Embryonic facial prominence (tissue), 1 donor: ENCODE results near the gene DIAPH2.
"Not testable (repeated sequence)": the region's sequence is repeated elsewhere in the genome, so short reads cannot be mapped to it uniquely, and the experiment has no call there.

Experiments
- DNase-seq: peaks from one replicate; pipeline ENCODE4 v3.0.0-alpha.2; 2016; ENCODE audit errors: extremely low spot score

DIAPH2 gene

DNA sequence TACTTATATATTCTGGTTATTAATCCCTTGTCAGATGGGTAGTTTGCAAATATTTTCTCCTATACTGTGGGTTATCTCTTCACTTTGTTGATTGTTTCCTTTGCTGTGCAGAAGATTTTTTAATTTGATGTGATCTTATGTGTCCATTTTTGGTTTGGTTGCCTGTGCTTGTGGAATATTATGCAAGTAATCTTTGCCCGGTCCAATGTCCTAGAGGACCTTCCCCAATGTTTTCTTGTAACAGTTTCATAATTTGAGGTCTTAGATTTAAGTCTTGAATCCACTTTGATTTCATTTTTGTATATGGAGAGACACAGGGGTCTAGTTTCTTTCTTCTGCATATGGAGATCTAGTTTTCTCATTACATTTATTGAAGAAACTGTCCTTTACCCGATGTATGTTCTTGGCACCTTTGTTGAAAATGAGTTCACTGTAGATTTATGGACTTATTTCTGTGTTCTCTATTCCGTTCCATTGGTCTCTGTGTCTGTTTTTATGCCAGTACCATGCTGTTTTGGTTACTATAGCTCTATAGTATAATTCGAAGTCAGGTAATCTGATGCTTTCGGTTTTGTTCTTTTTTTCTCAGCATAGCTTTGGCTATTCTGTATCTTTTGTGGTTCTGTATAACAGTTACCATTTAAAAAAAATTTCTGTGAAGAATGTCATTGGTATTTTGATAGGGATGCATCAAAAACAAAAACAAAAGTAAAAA is 34.7 kb downstream of the DIAPH2 start:
- no peak for DNase-seq

DNA sequence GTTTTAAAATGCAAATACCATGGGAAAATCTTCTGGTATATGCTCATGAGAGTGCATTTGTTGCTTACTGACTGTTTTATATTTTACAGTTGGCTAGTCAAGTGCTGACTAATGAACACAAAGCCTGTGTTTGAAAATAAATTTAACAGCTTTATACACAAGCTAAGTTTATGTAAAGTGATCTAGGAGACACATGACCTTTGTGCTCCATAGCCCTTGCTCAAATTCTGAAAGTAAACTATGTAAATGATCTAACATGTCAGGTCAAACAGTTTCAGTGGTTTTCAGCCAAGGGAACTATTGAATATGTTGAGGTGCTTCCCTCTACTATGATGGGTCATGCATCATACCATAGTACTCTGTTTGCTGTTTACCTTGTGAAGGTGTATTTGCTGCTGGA is 36.7 kb downstream of the DIAPH2 start:
- DNase-seq = no peak

DNA sequence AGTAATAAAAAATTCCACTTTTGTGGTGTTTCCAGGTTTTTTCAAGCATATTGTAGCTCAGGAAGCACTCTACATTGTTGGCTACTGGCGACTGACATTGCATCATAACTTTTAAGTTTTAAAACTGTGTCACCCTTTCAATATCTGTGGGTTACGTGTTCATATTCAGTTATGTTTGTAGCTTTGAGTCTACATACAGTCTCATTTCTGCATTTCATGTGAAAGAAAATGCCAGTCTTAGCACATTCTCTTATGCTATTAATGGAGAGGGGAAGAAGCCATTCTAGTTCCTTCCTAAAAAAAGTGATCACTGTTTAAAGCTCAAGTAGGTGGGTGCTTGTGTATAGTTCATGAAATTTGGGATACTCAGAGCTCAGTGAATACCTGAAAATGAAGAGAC is 38.1 kb downstream of the DIAPH2 start:
- no peak for DNase-seq

DNA sequence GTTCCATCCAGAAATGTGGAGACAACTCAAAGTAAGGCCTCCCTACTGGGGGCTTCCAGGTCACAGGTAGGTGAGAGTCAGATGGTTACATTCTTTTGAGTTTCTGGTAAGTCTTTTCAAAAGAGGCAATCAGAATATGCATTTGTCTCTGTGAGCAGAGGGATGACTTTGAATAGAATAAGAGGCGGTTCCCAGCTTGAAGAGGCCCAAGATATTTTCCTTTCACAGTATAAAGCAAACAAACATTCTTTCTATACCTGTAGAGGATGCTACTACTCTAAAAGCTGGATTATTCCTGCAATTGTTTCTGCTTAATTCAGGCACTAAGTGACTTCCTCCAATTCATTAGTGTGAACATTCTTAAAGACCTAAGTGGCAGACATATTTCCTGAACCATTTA is 44.4 kb downstream of the DIAPH2 start:
- DNase-seq = no peak

DNA sequence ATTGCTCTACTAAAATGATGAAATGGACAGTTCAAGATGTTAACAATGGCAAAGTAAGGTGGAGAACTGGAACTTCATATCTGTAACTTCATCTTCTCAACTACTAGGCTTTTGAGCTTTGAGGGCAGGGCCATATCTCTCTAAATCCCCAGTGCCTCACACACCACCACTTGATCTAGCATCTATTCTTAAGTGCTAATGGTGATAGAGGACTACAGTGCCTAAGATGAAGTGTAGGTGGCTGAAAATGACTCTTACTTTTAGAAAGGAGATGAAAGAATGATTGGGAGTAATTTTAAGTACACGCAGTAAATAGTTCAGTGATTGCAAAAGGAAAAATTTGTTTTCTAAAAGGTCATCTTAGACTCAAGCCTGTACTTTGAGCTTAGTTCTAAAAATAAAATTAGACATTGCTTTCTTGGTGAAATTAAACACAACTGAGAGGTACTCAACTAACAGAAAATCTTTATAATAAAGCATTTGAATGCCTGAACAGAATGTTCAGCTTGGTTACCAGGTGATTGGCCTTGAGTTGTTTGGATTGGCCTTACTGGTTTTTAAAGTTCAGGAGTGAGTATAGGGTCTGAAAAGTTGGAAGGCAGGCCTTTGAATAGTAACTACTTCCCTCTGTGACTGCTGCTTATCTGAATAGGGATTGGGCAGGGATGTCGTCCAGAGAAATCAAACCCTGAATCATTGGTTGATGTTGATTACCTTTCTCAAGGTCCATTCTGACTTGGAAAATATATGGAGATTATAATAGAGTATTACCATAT is 45.4 kb downstream of the DIAPH2 start:
- no peak for DNase-seq

DNA sequence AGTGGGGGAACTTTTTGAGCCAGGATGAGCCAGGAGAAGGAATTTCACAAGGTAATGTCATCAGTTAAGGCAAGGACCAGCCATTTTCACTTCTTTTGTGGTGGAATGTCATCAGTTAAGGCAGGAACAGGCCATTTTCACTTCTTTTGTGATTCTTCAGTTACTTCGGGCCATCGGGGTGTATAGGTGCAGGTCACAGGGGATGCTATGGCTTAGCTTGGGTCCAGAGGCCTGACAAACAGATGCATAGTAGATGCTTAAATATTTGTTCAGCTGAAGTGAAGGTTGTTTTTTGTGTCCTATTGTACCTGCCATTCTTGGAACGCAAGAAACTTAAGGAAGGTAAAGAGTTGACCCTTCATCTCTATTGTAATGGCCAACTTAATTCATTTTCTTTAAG is 46.4 kb downstream of the DIAPH2 start:
- not testable (repeated sequence) for DNase-seq

DNA sequence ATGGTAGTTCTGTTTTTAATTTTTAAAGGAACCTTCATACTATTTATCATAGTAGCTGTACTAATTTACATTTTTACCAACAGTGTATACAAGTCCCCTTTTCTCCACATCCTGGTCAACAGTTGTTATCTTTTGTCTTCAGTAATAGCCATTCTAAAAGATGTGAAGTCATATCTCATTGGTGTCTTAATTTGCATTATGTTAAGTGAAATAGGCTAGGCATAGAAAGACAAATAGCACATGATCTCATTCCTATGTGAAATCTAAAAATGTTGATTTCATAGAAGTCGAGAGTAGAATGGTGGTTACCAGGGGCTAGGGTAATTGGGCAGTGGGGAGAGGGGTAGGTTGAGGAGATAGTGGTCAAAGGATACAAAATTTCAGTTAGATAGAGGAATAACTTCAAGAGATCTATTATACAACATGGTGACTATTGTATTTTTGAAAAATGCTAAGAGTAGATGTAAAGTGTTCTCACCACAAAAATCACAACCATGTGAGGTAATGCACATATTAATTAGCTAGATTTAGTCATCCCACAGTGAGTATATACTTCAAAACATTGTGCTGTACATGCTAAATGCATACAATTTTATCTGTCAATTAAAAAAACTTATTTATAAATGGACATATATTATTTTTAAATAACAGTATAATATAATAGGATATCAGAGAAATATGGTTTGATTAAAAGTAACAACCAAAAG is 58.9 kb downstream of the DIAPH2 start:
- no peak for DNase-seq

DNA sequence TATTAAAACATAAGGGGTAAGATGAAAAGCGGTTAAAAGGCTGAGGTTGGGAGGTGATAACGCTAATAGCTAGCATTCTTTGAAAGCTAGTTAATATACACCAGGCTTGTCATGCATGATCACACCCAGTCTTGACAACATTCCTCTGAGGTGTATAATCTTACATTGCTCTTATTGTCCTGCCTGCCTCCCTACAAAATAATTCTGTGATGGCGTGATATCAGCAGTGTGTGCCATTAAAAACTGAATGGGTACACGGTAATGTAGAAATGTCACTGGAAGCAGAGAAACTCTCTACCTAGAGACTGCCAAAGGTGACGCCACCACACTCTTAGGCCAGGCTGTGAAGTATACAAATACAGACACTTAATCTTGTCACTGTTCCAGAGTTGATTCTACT is 68.1 kb downstream of the DIAPH2 start:
- DNase-seq = no peak

DNA sequence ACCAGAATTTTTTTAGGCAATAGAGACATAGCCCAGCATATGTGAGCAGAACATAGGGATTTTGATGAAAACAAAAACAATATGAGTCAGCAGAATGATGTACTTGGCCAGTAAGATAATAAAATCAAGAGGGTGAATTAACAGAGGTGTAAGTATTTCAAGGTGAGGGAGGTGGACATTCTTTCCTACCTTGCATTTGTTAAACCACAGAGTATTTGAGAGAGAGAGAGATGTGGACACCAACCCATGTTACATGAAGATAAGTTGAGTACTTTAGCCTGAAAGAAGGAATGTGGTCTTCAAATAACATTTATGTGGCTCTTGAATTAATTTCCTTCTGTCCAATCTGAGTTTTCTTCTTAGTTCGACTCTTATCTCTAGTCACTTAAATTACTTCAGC is 68.6 kb downstream of the DIAPH2 start:
- no peak for DNase-seq

DNA sequence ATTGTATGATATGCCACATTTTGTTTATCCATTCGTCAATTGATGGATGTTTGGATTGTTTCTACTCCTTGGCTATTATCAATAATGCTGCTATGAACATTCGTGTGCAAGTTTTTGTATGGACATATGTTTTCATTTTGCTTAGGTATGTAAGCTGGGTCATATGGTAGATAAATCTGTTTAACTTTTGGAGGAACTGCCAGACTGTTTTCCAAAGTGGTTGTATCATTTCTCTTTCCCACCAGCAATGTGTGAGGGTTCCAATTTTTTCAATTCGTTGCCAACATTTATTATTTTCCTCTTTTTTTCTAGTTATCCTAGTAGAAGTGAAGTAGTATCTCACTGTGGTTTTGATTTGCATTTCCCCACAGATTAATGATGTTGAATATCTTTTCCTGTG is 71.8 kb downstream of the DIAPH2 start:
- no peak for DNase-seq

DNA sequence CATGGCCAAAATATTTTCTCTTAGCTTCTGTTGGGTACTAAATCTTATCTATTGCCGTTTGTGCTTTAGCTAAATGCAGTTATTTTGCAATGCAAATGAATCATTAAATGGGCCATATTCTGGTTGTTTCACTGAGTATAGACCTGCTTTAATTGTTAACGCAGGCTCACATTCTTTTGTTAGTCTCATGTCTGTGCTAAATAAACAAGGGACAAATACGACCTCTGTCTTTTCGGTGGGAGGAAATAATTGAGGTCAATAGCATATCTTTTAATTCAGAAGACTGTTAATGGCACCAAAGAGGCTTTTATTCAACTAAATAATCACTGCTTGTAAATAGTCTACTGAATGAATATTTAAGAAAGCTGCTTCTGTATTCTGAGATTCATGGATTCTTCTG is 76.9 kb downstream of the DIAPH2 start:
- no peak for DNase-seq

DNA sequence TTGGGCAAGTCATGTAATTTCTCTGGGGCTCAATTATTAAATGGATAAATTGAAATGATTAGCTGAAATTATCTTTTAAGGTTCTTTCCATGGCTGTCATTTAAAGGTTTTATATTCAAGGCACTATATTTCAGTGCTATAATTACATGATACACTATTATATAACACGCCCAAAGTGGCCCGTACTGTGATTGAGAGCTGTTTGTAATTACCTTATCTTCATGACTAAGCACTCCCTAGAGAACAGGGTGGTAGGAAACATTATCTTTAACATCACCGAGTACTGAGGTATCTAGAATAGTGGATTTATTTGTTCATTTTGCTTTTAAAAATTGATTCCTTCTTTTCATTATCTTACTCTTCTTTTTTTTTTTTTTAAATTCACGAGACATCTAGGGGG is 79.0 kb downstream of the DIAPH2 start:
- no peak for DNase-seq

DNA sequence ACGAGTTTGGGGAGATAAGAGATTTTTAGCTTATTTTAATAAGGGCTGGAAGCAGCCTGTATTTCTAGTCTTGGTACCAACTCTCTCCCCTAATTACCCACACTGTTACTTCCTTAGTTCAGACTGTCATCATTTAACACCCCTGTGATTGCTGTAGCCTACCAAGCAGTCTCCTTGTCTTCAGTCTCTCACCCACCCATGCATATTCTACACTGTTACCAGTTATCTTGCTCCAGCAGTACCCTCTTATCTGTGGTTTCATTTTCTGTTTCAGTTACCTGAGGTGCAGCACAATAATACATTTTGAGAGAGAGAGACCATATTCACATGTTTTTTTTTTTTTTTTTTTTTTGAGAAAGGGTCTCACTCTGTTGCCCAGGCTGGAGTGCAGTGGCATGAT is 80.2 kb downstream of the DIAPH2 start:
- no peak for DNase-seq

DNA sequence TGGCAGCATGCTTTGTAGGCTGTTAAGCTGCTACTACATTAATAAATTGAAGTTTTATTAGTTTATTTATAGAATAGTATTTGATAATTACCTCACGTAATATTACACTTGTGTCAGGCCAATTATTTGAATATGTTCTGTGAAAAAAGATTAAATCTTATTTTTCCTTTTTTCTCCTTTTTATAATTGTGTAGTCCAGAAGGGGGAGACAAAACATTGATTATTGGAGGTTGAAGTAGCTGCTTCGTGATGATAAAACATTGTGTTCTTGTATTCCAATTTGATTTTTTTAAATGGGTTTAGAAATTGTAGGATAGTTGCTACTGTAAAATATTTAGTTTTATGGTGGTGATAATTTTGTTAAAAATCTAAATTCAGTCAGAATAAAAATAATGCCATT is 85.7 kb downstream of the DIAPH2 start:
- no peak for DNase-seq

DNA sequence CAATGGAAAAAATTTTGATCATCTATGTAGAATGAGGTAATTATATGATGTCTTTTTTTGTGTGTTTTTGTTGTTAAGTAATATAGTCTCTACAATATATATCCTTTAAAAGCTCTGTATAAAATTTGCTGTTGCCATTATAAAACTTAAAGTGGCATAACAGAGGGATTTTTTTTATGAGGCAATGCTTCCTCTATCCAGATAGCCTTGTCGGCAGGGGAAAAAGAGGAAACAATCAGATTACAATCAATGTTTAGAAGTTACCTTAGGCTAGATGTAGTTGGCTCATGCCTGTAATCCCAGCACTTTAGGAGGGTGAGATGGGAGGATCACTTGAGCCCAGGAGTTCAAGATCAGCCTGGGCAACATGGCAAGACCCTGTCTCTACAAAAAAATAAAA is 86.8 kb downstream of the DIAPH2 start:
- DNase-seq = no peak

DNA sequence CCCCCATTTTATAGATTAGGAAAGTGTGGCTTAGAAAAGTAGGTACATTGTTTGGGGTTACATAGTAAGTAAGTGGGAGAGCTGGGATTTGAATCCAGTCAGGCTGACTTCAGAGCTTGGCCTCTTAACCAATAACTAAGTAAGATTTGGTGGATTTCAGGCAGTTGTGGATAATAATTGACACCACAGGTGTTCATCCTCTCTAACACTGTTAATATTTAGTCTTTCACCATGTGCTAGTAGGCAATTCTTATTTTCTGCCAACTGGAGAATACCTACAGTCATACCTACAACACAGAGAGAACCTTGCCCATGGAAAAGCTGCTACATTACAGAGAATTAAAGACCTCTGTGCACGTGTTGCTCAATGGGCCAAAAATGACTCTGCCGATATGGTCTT is 89.5 kb downstream of the DIAPH2 start:
- no peak for DNase-seq

DNA sequence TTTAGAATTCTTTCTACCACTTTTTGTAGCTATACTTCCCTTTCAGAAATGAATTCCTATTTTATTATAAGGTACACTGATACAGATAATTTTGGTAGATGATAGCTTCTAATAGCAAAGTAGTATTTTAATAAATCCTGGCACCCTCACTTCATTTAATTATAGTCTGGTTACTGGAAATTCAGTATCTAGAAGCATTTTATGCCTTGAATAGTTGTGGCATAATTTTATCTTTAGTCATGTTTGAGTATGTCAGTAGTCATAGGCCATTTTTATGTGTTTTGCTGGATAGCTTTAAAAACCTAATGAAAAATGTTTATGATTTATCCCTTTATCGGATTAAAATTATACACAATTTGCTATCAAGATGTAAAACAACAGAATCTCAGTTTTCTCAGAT is 92.3 kb downstream of the DIAPH2 start:
- DNase-seq = no peak

DNA sequence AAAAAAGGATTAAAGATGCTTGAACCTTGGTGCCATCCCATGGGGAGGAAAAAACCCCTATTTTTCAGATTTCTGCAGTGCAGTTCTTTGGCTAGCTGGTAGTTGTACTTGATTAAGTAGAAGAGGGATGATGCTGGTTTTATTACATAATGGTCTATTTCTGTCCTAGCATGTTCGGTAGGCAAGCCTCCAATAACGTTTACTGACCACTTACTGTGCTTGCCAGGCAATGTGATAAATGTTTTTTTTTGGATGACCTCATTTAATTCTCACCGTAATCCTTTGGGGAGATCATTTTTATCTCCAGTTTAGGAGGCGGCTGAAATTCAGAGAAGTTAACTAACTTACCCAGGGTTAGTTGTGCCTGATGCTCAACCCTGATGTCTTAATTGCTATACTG is 106.9 kb downstream of the DIAPH2 start:
- DNase-seq = no peak

DNA sequence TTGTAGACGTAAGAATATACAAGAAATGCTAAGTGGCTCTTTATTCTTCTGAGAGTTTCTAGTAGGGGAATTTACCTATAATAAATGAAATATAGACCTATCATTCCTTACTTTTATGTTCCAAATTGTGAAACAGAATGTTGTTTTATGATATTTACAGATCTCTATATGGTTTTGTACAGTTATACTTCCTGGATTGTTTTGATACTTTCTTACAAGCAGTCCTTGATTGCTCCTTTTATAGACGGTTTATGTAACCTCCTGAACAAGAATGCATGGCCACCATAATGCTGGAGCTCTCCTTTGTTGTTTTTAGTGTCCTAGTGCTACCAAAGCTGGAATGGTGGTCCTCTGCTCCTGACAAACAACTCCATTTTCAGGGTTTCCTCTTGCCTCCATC is 107.4 kb downstream of the DIAPH2 start:
- DNase-seq = no peak

DNA sequence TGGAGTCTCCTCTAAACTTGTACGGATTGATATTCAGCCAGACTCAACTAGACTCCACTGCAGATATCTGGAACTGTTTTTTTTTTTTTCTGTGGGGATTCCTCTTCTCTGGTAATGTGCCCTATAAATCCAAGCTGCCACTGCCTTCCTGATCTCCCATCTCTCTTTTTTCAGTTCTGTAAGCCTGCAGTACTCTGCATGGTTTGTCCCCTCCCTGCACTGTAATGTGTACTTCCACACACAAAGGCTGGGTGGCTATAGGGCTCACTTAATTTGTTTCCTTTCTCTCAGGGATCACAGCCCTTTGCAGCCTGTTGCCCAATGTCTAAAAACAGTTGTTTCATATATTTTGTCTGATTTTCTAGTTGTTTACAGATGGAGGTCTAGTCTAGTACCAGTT is 114.3 kb downstream of the DIAPH2 start:
- no peak for DNase-seq

DNA sequence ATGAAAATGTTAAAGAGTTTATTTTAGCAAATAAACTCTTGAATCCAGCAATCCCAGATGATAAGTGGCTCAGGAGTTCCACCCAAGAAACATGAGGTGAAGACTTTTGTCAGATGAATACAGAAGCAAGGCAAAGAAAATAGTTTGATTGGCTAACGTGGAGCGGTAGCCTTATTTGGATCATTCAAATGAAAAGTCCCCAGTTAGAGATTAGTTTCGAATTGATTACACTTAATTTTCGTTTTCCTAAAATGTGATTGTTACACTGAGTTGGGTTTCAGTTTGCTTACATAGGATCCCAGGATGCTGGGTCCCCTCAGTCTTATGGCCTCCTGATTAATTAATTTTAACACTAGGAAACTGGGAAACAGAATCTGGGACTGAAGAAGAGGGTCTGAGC is 122.7 kb downstream of the DIAPH2 start:
- DNase-seq = no peak

DNA sequence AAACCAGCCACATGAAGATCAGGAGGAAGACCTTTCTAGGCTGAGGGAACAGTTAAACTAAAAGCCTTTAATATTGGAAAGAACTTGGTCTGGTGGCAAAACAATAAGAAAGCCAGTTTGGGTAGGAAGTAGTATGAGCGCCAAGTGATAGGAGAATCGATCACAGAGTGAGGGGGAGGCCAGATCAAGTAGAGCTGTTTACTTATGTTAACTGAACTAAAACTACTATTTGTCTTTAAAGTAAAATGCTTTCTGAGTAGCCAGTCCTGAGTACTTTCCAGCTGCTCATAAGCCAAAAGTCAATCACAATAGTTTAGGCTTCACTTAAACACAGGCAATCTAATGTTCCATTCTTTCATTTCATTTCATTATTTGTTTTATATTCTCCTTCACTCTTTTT is 136.3 kb downstream of the DIAPH2 start:
- DNase-seq = no peak

DNA sequence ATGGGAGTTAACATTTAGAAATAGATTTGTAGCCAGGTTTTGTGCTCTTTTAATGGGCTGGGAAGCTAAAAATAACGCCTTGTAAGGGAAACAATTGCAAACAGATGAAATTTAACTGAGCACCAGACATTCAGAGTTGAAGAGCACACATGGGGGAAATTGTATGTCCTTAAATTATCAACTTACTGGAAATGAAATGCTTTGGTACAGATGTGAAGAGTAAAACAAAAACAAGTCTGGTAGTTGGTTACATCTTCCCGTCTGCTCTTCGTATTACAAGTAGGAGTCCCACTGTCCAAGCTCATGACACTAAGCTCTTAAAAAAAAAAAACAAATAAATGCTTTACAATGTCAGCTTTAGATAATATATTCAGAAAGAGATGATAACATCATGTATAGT is 139.5 kb downstream of the DIAPH2 start:
- no peak for DNase-seq
